ENCODE results near the gene PRKAG3.

Gene PRKAG3

GRCh38 chr2:218839888-218840287 lies 8.3 kb upstream of the PRKAG3 start:
- no peak for DNase-seq (ENCODE audit: low read depth in 2 of 2)

- peak in 1 of 2 experiments; percentile 17 for DNase-seq (ENCODE audit: low read depth in 2 of 2)
Measured at GRCh38 chr2:218839430-218839829, 7.8 kb upstream of the PRKAG3 start.

- no peak for DNase-seq (ENCODE audit: low read depth in 2 of 2)
Measured at GRCh38 chr2:218837495-218837894, 5.9 kb upstream of the PRKAG3 start.

- DNase-seq (ENCODE audit: low read depth in 2 of 2) = no peak
Measured at GRCh38 chr2:218834685-218835084, 3.1 kb upstream of the PRKAG3 start.

- no peak for DNase-seq (ENCODE audit: low read depth in 2 of 2)
Measured at GRCh38 chr2:218833023-218833609, 1.5 kb upstream of the PRKAG3 start.

- no peak for DNase-seq (ENCODE audit: low read depth in 2 of 2)
Measured at GRCh38 chr2:218832520-218832919, 917 bp upstream of the PRKAG3 start.

- no peak for DNase-seq (ENCODE audit: low read depth in 2 of 2)
Measured at GRCh38 chr2:218832081-218832480, 478 bp upstream of the PRKAG3 start.

- DNase-seq (ENCODE audit: low read depth in 2 of 2) = no peak
Measured at GRCh38 chr2:218830526-218831306, 887 bp downstream of the PRKAG3 start.

- DNase-seq (ENCODE audit: low read depth in 2 of 2) = no peak
Measured at GRCh38 chr2:218829868-218830451, 1.6 kb downstream of the PRKAG3 start.

- DNase-seq (ENCODE audit: low read depth in 2 of 2) = no peak
Measured at GRCh38 chr2:218828477-218828778, 3.2 kb downstream of the PRKAG3 start.

GRCh38 chr2:218827701-218828476 lies 3.7 kb downstream of the PRKAG3 start:
- DNase-seq (ENCODE audit: low read depth in 2 of 2) = no peak

- DNase-seq (ENCODE audit: low read depth in 2 of 2) = no peak
Measured at GRCh38 chr2:218826791-218827190, 4.8 kb downstream of the PRKAG3 start.

- no peak for DNase-seq (ENCODE audit: low read depth in 2 of 2)
Measured at GRCh38 chr2:218824004-218824403, 7.6 kb downstream of the PRKAG3 start.

- no peak for DNase-seq (ENCODE audit: low read depth in 2 of 2)
Measured at GRCh38 chr2:218823196-218823855, 8.3 kb downstream of the PRKAG3 start.

- no peak for DNase-seq (ENCODE audit: low read depth in 2 of 2)
Measured at GRCh38 chr2:218822622-218823021, 9.0 kb downstream of the PRKAG3 start.

- DNase-seq (ENCODE audit: low read depth in 2 of 2) = no peak
Measured at GRCh38 chr2:218821605-218822211, 9.9 kb downstream of the PRKAG3 start.

GRCh38 chr2:218820746-218821369 lies 10.7 kb downstream of the PRKAG3 start:
- DNase-seq (ENCODE audit: low read depth in 2 of 2) = no peak

- DNase-seq (ENCODE audit: low read depth in 2 of 2) = no peak
Measured at GRCh38 chr2:218819093-218819492, 12.5 kb downstream of the PRKAG3 start.

- DNase-seq (ENCODE audit: low read depth in 2 of 2) = no peak
Measured at GRCh38 chr2:218816561-218817011, 15.0 kb downstream of the PRKAG3 start.

- no peak for DNase-seq (ENCODE audit: low read depth in 2 of 2)
Measured at GRCh38 chr2:218815649-218816048, 16.0 kb downstream of the PRKAG3 start.

- no peak for DNase-seq (ENCODE audit: low read depth in 2 of 2)
Measured at GRCh38 chr2:218815244-218815637, 16.4 kb downstream of the PRKAG3 start.

Measured in fibroblast of skin of left quadriceps (primary cell).